ENCODE measurements around the gene CROCC2.
A peak's percentile ranks its signal among the peaks of the same experiment; 100 is the strongest.

Gene CROCC2

GRCh38 chr2:240947176-240947575, 41.0 kb downstream of the CROCC2 start:
- no peak for TF ChIP-seq CTCF (conservative IDR thresholded peaks at IDR 0.05; ENCODE audit: low read depth)
- H3K27ac ChIP-seq, result peak overlapping the region; percentile 9; the same call in 1 of the 2 replicates
- no peak for DNase-seq (ENCODE audit: low spot score)
- ChIA-PET CTCF (no interaction called here), POLR2A (ENCODE audit: low non-redundant PET) (no interaction called here)

- no peak for TF ChIP-seq CTCF (conservative IDR thresholded peaks at IDR 0.05; ENCODE audit: low read depth)
- no peak overlapping the region for H3K27ac ChIP-seq
- ChIA-PET POLR2A (ENCODE audit: low non-redundant PET) (no interaction called here), CTCF (no interaction called here)
- DNase-seq (ENCODE audit: low spot score), result no peak
These were observed 41.5 kb downstream of the CROCC2 start for GRCh38 chr2:240947607-240948006.

GRCh38 chr2:240948086-240948485, 42.0 kb downstream of the CROCC2 start:
- CTCF ChIA-PET, result interaction anchor here (0.7 kb wide), 1 partner anchor 473 kb away, joined by 3 read pairs; no protein-coding TSS in a partner anchor
- DNase-seq (ENCODE audit: low spot score), result no peak
- no peak overlapping the region for H3K27ac ChIP-seq

GRCh38 chr2:240948905-240949790, 43.0 kb downstream of the CROCC2 start:
- DNase-seq (ENCODE audit: low spot score), result no peak
- TF ChIP-seq CTCF (conservative IDR thresholded peaks at IDR 0.05; ENCODE audit: low read depth), result no peak
- H3K27ac ChIP-seq, result no peak overlapping the region
- POLR2A ChIA-PET (ENCODE audit: low non-redundant PET), result no interaction called here
- CTCF ChIA-PET, result interaction anchor here (0.7 to 0.9 kb wide), 2 partner anchors 109 to 474 kb away, joined by 3 to 4 read pairs; no protein-coding TSS in a partner anchor

More at GRCh38 chr2:240948086-240948485, 42.0 kb downstream of the CROCC2 start:
- TF ChIP-seq CTCF (conservative IDR thresholded peaks at IDR 0.05; ENCODE audit: low read depth), result no peak
- POLR2A ChIA-PET (ENCODE audit: low non-redundant PET), result no interaction called here

- CTCF ChIA-PET, result interaction anchor here (0.9 kb wide), 1 partner anchor 110 kb away, joined by 4 read pairs; no protein-coding TSS in a partner anchor
- no peak for DNase-seq (ENCODE audit: low spot score)
- no peak overlapping the region for H3K27ac ChIP-seq
- no peak for TF ChIP-seq CTCF (conservative IDR thresholded peaks at IDR 0.05; ENCODE audit: low read depth)
- POLR2A ChIA-PET (ENCODE audit: low non-redundant PET), result no interaction called here
These were observed 43.9 kb downstream of the CROCC2 start for GRCh38 chr2:240949791-240950705.

GRCh38 chr2:240951045-240951594, 45.0 kb downstream of the CROCC2 start:
- ChIA-PET CTCF (interaction anchor here (0.6 kb wide), 1 partner anchor 72 kb away, joined by 5 read pairs; no protein-coding TSS in a partner anchor), POLR2A (ENCODE audit: low non-redundant PET) (no interaction called here)
- H3K27ac ChIP-seq, result no peak overlapping the region
- no peak for TF ChIP-seq CTCF (conservative IDR thresholded peaks at IDR 0.05; ENCODE audit: low read depth)
- DNase-seq (ENCODE audit: low spot score), result no peak

Data from RWPE1 (cell line).